ENCODE measurements around the gene TBC1D1.

GRCh38 chr4:38132107-38132673, 241.3 kb downstream of the TBC1D1 start:
- TF ChIP-seq, protein P1, sequence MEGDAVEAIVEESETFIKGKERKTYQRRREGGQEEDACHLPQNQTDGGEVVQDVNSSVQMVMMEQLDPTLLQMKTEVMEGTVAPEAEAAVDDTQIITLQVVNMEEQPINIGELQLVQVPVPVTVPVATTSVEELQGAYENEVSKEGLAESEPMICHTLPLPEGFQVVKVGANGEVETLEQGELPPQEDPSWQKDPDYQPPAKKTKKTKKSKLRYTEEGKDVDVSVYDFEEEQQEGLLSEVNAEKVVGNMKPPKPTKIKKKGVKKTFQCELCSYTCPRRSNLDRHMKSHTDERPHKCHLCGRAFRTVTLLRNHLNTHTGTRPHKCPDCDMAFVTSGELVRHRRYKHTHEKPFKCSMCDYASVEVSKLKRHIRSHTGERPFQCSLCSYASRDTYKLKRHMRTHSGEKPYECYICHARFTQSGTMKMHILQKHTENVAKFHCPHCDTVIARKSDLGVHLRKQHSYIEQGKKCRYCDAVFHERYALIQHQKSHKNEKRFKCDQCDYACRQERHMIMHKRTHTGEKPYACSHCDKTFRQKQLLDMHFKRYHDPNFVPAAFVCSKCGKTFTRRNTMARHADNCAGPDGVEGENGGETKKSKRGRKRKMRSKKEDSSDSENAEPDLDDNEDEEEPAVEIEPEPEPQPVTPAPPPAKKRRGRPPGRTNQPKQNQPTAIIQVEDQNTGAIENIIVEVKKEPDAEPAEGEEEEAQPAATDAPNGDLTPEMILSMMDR (IDR thresholded peaks at IDR 0.05), result no peak
- no peak for TF ChIP-seq POLR2A (IDR thresholded peaks at IDR 0.05; ENCODE audit: low read depth)
- TF ChIP-seq POLR2AphosphoS5 (IDR thresholded peaks at IDR 0.05), result peak; percentile 80 to 82
- no peak for TF ChIP-seq EP300 (IDR thresholded peaks at IDR 0.05)

Data from esophagus muscularis mucosa (tissue), 4 donors.